Pons (tissue), 1 donor: Measurements from ENCODE around the gene DENND1C.

Source experiments
- DNase-seq: peaks from one replicate; pipeline ENCODE4 v3.0.0-alpha.2; 2016; ENCODE audit warnings: low spot score

Gene DENND1C

GRCh38 chr19:6423499-6424194, 57.9 kb downstream of the DENND1C start:
- DNase-seq, result peak; percentile 24

- no peak for DNase-seq
These were observed 60.2 kb downstream of the DENND1C start for GRCh38 chr19:6421075-6422014.

GRCh38 chr19:6418562-6418932, 63.0 kb downstream of the DENND1C start:
- no peak for DNase-seq

GRCh38 chr19:6417713-6418561, 63.6 kb downstream of the DENND1C start:
- peak; percentile 40 for DNase-seq
